A549 (cell line): ENCODE results near the gene SLC39A11. TPM values are rescaled to one million over a fixed set of nuclear protein-coding genes. Genes with fewer than 3 reads are reported as not detected.

Experiments
- ATAC-seq, 2 experiments: fragments of 200-7000 bp in 1 of 2; fragments of >200 bp in 1 of 2; cut with Nextera tagmentation in 1 of 2; cut with Tn5 transposase in 1 of 2; 3 replicates each; pipeline versions ENCODE4 v1.8.0 to v1.9.1; 2018 to 2020; ENCODE audit warnings: mild to moderate bottlenecking in 1 of 2, moderate library complexity in 1 of 2
- CTCF ChIA-PET: fragments of 300-600 bp; sonication (Branson Sonifier 250); formaldehyde crosslinking; extraction: SDS; loops from one replicate; lab custom pipeline; 2021; ENCODE audit warnings: antibody characterized with exemption, inconsistent platforms; lab: Yijun Ruan, JAX
- POLR2A ChIA-PET: fragments of 350-600 bp; formaldehyde crosslinking; extraction: SDS; loops from one replicate; lab custom pipeline; 2021; ENCODE audit warnings: antibody characterized with exemption, inconsistent platforms; lab: Yijun Ruan, JAX
- DNase-seq, 2 experiments: peaks; one replicate each; pipeline versions ENCODE4 v3.0.0 to v3.0.0-alpha.2; 2011 to 2016; ENCODE audit warnings: low read depth in 1 of 2, low spot score in 1 of 2
- FAIRE-seq: peaks from 2 replicates; lab custom pipeline; 2011; peaks lifted over from hg19 to GRCh38; lab: Jason Lieb, UNC
- H3K27ac ChIP-seq, 2 experiments: fragments of >200 bp; sonication (Bioruptor Twin); formaldehyde crosslinking; 3 replicates each; pipeline ENCODE4 v1.5.1; 2016 to 2017
- H3K4me1 ChIP-seq: fragments of >200 bp; sonication (Bioruptor Twin); formaldehyde crosslinking; 3 replicates; pipeline ENCODE4 v1.6.1; 2016
- H3K4me2 ChIP-seq: fragments of >200 bp; sonication (Bioruptor Twin); formaldehyde crosslinking; 3 replicates; pipeline ENCODE4 v1.6.1; 2016
- H3K4me3 ChIP-seq: fragments of >200 bp; sonication (Bioruptor Twin); formaldehyde crosslinking; 3 replicates; pipeline ENCODE4 v1.5.1; 2016
- H3K9me3 ChIP-seq: fragments of >200 bp; sonication (Bioruptor Twin); formaldehyde crosslinking; 3 replicates; pipeline ENCODE4 v1.6.1; 2016
- CBX2 ChIP-seq: fragments of 200-600 bp; sonication (generic); IDR thresholded peaks from 2 replicates; pipeline ENCODE4 v1.6.1; 2016; ENCODE audit warnings: low read depth, mild to moderate bottlenecking, borderline replicate concordance
- CHD4 ChIP-seq: fragments of 200-600 bp; sonication (generic); IDR thresholded peaks from 2 replicates; pipeline ENCODE4 v1.6.1; 2016; ENCODE audit warnings: antibody characterized with exemption, mild to moderate bottlenecking, borderline replicate concordance
- EP300 ChIP-seq, 2 experiments: fragments of >200 bp; sonication (Bioruptor Twin); formaldehyde crosslinking; IDR thresholded peaks; 2 replicates in 1 of 2; 3 replicates in 1 of 2; pipeline ENCODE4 v1.6.1; 2016 to 2017
- FOSL2 ChIP-seq, 2 experiments: fragments of 450-650 bp in 1 of 2; fragments of >200 bp in 1 of 2; sonication (Bioruptor Twin) in 1 of 2; formaldehyde crosslinking; IDR thresholded peaks; 2 replicates each; pipeline versions ENCODE4 v1.5.0 to v1.6.1; 2016 to 2020; ENCODE audit warnings: mild to moderate bottlenecking in 1 of 2, moderate library complexity in 1 of 2
- GATA3 ChIP-seq: IDR thresholded peaks from 2 replicates; pipeline ENCODE4 v1.6.1; 2012; ENCODE audit warnings: borderline replicate concordance
- HDAC2 ChIP-seq: fragments of 200-600 bp; sonication (generic); IDR thresholded peaks from 2 replicates; pipeline ENCODE4 v1.6.1; 2016
- HOXA7 ChIP-seq: fragments of 250-450 bp; sonication (Bioruptor Pico); IDR thresholded peaks from 2 replicates; pipeline ENCODE4 v1.5.0; 2020; ENCODE audit warnings: mild to moderate bottlenecking, moderate library complexity
- HOXB13 ChIP-seq: fragments of 250-450 bp; sonication (Bioruptor Pico); IDR thresholded peaks from 2 replicates; pipeline ENCODE4 v1.5.0; 2020; ENCODE audit warnings: low read depth, mild to moderate bottlenecking, moderate library complexity
- KDM5A ChIP-seq: fragments of 200-600 bp; sonication (generic); IDR thresholded peaks from 2 replicates; pipeline ENCODE4 v1.6.1; 2016; ENCODE audit warnings: antibody characterized with exemption, mild to moderate bottlenecking
- MAZ ChIP-seq: fragments of 150-350 bp; IDR thresholded peaks from 2 replicates; pipeline ENCODE4 v1.6.1; 2014; ENCODE audit warnings: antibody characterized with exemption, low read depth, low read length, borderline replicate concordance
- MYC ChIP-seq: IDR thresholded peaks from 2 replicates; pipeline ENCODE4 v1.6.1; 2012; ENCODE audit warnings: mild to moderate bottlenecking, inconsistent platforms, low read length, improper control_type of control experiment, borderline replicate concordance
- NPAS2 ChIP-seq: fragments of 250-450 bp; sonication (Bioruptor Pico); IDR thresholded peaks from 2 replicates; pipeline ENCODE4 v1.8.0; 2022; ENCODE audit warnings: mild to moderate bottlenecking, moderate library complexity, borderline replicate concordance
- PHF8 ChIP-seq: fragments of 200-600 bp; sonication (generic); IDR thresholded peaks from 2 replicates; pipeline ENCODE4 v1.6.1; 2016; ENCODE audit warnings: low read depth, mild to moderate bottlenecking, antibody characterized with exemption, moderate library complexity, borderline replicate concordance
- POLR2A ChIP-seq: IDR thresholded peaks from 2 replicates; pipeline ENCODE4 v1.6.1; 2012; ENCODE audit warnings: mild to moderate bottlenecking, low read length
- RAD21 ChIP-seq, 2 experiments: fragments of >200 bp in 1 of 2; sonication (Bioruptor Twin) in 1 of 2; formaldehyde crosslinking in 1 of 2; IDR thresholded peaks in 1 of 2; conservative IDR thresholded peaks in 1 of 2; 2 replicates in 1 of 2; 3 replicates in 1 of 2; pipeline ENCODE4 v1.6.1; 2012 to 2018; ENCODE audit warnings: inconsistent platforms in 1 of 2
- RFX5 ChIP-seq: fragments of 450-650 bp; IDR thresholded peaks from 2 replicates; pipeline ENCODE4 v1.7.1; 2014; ENCODE audit warnings: antibody characterized with exemption, mild to moderate bottlenecking, moderate library complexity
- SMC3 ChIP-seq: fragments of >200 bp; sonication (Bioruptor Twin); formaldehyde crosslinking; IDR thresholded peaks from 3 replicates; pipeline ENCODE4 v1.6.1; 2018; ENCODE audit warnings: inconsistent platforms
- SREBF2 ChIP-seq: fragments of 450-650 bp; IDR thresholded peaks from 2 replicates; pipeline ENCODE4 v1.6.1; 2014; ENCODE audit warnings: mild to moderate bottlenecking, moderate library complexity
- TFCP2L1 ChIP-seq: fragments of 250-450 bp; sonication (Bioruptor Pico); IDR thresholded peaks from 2 replicates; pipeline ENCODE4 v1.5.0; 2021; ENCODE audit warnings: mild to moderate bottlenecking
- ZSCAN20 ChIP-seq: fragments of 250-450 bp; sonication (Bioruptor Pico); IDR thresholded peaks from 2 replicates; pipeline ENCODE4 v1.8.0; 2022; ENCODE audit warnings: mild to moderate bottlenecking, moderate library complexity
- WGBS: methylation state at CpG from one replicate; pipeline ENCODE4 v1.1.6; 2017; ENCODE audit errors: missing lambda C conversion rate; 5-methylcytosine and 5-hydroxymethylcytosine counted together
- polyA plus RNA-seq, 4 experiments: library from polyadenylated mRNA; depleted of rRNA in 3 of 4; stranded (reverse); fragments of >200 nt; fragmentation: RNase III in 1 of 4; extraction: RNeasy Plus Mini Kit Qiagen cat#74134 plus additional on column Dnase treatment in 1 of 4; gene quantifications; 2 replicates in 3 of 4; 3 replicates in 1 of 4; pipeline ENCODE4 v1.2.3, GENCODE V29; 2011 to 2017
- TF ChIP-seq, protein P1 (sequence below): fragments of 150-350 bp; IDR thresholded peaks from 2 replicates; pipeline ENCODE4 v1.6.1; 2014; ENCODE audit warnings: low read depth, mild to moderate bottlenecking, low read length
- TF ChIP-seq, protein P2 (sequence below): IDR thresholded peaks from 2 replicates; pipeline ENCODE4 v1.6.1; 2012
- TF ChIP-seq, protein P3 (sequence below): fragments of >200 bp; sonication (Bioruptor Twin); formaldehyde crosslinking; IDR thresholded peaks from 3 replicates; pipeline ENCODE4 v1.6.1; 2016
- TF ChIP-seq, protein P4 (sequence below): fragments of >200 bp; sonication (Bioruptor Twin); formaldehyde crosslinking; IDR thresholded peaks from 2 replicates; pipeline ENCODE4 v1.6.1; 2016

Gene SLC39A11
- polyA plus RNA-seq, 2 of the 4 experiments (the other 2 are of a cell fraction): 18.4 to 25.2 TPM

DNA sequence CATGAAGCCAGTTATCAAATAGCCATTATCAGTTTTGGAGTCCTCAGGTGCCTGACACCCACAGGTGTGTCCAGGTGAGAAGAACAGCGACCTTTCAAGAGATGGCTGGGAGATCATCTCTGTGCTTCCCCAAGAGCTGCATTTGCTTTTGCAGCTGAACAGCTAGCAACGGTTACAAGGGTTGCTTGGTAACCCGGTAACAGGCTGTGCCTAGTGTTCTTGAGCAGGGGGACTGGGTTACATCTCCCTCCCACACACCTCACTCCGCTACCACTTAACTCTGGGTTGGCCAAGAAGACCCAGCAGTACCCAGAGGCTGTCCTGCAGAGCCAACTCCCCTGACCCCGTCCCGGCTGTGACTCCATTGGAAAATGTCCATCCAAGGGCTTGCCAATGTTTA is 147.0 kb downstream of the SLC39A11 start:
- H3K4me1 ChIP-seq: no peaks in the 10 kb centered on the region
- WGBS: 94% methylated on average over 6 of the region's 6 CpGs
- DNase-seq (no peak), FAIRE-seq (no peak), ATAC-seq (no peak)
- H3K4me3 ChIP-seq: no peak overlapping the region
- TF ChIP-seq RFX5: no peak
- no peak for TF ChIP-seq CBX2
- no peak for TF ChIP-seq SREBF2
- TF ChIP-seq RAD21 (conservative IDR thresholded peaks at IDR 0.05 in 1 of 2, IDR thresholded peaks at IDR 0.05 in 1 of 2): no peak
- no peak for TF ChIP-seq ZSCAN20
- no peak for TF ChIP-seq MYC
- TF ChIP-seq, protein P1, sequence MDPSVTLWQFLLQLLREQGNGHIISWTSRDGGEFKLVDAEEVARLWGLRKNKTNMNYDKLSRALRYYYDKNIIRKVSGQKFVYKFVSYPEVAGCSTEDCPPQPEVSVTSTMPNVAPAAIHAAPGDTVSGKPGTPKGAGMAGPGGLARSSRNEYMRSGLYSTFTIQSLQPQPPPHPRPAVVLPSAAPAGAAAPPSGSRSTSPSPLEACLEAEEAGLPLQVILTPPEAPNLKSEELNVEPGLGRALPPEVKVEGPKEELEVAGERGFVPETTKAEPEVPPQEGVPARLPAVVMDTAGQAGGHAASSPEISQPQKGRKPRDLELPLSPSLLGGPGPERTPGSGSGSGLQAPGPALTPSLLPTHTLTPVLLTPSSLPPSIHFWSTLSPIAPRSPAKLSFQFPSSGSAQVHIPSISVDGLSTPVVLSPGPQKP: no peak
- TF ChIP-seq, protein P2, sequence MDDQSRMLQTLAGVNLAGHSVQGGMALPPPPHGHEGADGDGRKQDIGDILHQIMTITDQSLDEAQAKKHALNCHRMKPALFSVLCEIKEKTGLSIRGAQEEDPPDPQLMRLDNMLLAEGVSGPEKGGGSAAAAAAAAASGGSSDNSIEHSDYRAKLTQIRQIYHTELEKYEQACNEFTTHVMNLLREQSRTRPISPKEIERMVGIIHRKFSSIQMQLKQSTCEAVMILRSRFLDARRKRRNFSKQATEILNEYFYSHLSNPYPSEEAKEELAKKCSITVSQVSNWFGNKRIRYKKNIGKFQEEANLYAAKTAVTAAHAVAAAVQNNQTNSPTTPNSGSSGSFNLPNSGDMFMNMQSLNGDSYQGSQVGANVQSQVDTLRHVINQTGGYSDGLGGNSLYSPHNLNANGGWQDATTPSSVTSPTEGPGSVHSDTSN: no peak
- no peaks in the 10 kb centered on the region for H3K9me3 ChIP-seq
- POLR2A ChIA-PET: no interaction called here
- no peak overlapping the region for H3K4me2 ChIP-seq
- CTCF ChIA-PET: interaction anchor here (1.3 to 1.8 kb wide), 3 partner anchors 10 to 244 kb away, joined by 3 to 4 read pairs (median 4); no protein-coding TSS in a partner anchor
- no peak overlapping the region for H3K27ac ChIP-seq

DNA sequence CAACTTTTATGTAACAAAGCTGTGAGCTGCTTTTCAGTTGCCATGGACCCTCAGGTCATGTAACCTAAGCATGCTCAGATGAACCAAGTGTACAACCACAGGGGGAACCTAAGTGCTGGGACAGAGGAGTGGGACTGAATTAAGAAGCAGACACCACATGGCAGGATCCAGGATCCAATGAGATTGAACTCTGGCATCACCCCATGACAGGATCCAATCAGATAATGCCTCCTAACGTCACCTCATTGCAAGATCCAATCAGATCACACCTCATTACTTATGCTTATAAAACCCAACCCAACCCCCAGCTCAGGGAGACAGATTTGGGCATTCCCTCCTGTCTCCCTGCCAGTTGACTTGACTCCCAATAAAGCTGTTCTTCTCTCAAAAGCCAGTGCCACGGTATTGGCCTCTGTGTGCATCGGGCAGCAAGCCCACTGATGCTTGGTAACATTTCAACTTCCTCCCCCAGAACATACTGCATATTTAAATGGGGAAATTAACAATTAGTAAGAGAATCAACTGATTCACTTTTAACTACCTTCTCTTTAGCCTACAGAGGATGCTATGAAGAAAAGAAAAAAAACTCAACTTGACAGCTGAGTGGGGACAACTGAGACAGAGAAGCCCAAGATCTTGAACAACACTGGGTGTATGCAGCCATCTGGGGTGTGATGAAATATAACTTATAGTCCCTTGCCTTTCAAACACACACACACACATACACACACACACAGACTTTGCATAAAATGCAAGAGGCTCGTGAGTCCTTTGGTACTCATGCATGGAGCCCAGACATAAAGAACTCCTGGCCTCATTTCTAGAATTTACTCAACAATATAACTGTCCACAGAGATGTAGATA is 148.4 kb downstream of the SLC39A11 start:
- TF ChIP-seq HOXB13 (no peak), CHD4 (no peak), FOSL2 (IDR thresholded peaks at IDR 0.05) (no peak), FOSL2 (CRISPR knock-in tag; IDR thresholded peaks at IDR 0.05) (no peak), KDM5A (no peak), MAZ (no peak), TFCP2L1 (CRISPR knock-in tag) (no peak), SMC3 (no peak), NPAS2 (no peak), POLR2A (no peak), EP300 (IDR thresholded peaks at IDR 0.05) (no peak), SREBF2 (no peak), HOXA7 (CRISPR knock-in tag) (no peak), GATA3 (no peak), HDAC2 (no peak), PHF8 (no peak), ZSCAN20 (no peak)
- TF ChIP-seq, protein P3, sequence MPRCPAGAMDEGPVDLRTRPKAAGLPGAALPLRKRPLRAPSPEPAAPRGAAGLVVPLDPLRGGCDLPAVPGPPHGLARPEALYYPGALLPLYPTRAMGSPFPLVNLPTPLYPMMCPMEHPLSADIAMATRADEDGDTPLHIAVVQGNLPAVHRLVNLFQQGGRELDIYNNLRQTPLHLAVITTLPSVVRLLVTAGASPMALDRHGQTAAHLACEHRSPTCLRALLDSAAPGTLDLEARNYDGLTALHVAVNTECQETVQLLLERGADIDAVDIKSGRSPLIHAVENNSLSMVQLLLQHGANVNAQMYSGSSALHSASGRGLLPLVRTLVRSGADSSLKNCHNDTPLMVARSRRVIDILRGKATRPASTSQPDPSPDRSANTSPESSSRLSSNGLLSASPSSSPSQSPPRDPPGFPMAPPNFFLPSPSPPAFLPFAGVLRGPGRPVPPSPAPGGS: no peak
- TF ChIP-seq, protein P2: no peak
- TF ChIP-seq, protein P4, sequence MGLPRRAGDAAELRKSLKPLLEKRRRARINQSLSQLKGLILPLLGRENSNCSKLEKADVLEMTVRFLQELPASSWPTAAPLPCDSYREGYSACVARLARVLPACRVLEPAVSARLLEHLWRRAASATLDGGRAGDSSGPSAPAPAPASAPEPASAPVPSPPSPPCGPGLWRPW: no peak
- no peak for ATAC-seq
- peak in 1 of 2 experiments; percentile 26 for DNase-seq
- ChIA-PET CTCF (interaction anchor here (0.9 to 1.6 kb wide), 3 partner anchors 8 to 245 kb away, joined by 3 to 4 read pairs (median 3); no protein-coding TSS in a partner anchor), POLR2A (no interaction called here)
- no peak for FAIRE-seq
- Histone ChIP-seq H3K27ac (no peak overlapping the region), H3K4me3 (no peak overlapping the region), H3K4me1 (no peaks in the 10 kb centered on the region), H3K4me2 (no peak overlapping the region), H3K9me3 (no peaks in the 10 kb centered on the region)
- 85% methylated on average over 4 of the region's 4 CpGs for WGBS
